GM19351 (cell line): ENCODE data around the gene AOPEP.

Source experiments
- ATAC-seq: cut with Tn5 transposase; IDR thresholded peaks from one replicate; pipeline ENCODE4 v1.9.1; 2021; ENCODE audit warnings: mild to moderate bottlenecking, moderate library complexity; ENCODE audit not compliant: unreplicated experiment

Gene AOPEP

DNA sequence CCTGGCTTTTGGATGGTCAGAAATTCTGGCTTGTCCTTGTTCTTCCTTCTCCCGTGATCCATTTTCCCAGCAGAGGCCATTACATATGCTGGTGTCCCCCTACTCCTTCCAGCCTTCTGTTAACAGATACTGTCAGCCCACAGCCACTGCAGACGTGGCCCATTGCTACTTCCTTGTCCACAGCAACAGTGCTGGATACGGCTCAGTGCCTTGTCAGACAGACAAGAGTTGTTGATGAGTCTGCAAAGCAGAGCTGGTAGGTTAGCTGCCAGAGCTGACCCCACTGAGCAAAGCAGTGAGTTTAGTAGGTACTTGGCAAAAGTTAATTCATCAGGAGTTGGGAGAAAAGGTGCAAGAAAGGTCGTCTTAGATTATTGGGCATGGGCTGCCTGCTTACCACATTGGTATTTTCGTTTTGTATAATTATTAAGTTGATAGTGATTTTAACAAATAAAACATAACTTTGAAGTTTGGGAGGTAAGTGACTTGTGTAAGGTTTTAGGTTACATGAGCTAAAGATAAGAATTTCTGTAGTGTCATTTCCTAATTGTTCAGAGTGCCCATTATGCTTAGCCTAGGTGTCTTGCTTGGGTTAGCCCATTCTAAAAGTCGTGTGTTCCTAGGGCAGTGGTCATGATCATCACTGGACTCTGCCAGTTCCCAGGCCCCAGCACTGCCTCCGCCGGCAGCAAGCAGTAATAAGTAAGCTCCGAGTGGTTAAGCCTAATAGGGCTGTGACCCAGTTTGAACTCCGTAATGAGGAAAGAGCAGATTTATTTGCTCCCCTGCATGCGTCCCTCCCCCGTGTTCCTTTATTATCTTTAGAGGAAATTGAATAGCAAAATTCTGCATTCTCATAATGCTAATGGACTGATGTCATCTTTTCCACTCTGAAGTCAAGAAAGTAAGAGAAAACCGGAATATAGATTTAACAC is 299.0 kb downstream of the AOPEP start:
- ATAC-seq, result no peak

DNA sequence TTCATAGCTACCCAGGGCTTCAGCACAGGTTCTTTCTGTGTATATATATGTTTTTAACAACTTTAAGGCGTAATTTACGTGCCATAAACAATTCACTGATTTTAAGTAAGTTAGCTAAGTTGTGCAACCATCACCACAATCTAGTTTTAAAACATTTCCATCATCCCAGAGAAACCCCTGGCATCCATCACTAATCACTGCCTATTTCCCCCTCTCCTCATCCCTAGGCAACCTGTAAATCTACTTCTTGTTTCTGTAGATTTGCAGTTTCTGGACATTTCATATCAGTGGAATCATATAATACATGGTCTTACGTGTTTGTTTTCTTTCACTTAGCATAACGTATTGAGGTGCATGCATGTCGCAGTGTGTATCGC is 299.6 kb downstream of the AOPEP start:
- ATAC-seq, result no peak

DNA sequence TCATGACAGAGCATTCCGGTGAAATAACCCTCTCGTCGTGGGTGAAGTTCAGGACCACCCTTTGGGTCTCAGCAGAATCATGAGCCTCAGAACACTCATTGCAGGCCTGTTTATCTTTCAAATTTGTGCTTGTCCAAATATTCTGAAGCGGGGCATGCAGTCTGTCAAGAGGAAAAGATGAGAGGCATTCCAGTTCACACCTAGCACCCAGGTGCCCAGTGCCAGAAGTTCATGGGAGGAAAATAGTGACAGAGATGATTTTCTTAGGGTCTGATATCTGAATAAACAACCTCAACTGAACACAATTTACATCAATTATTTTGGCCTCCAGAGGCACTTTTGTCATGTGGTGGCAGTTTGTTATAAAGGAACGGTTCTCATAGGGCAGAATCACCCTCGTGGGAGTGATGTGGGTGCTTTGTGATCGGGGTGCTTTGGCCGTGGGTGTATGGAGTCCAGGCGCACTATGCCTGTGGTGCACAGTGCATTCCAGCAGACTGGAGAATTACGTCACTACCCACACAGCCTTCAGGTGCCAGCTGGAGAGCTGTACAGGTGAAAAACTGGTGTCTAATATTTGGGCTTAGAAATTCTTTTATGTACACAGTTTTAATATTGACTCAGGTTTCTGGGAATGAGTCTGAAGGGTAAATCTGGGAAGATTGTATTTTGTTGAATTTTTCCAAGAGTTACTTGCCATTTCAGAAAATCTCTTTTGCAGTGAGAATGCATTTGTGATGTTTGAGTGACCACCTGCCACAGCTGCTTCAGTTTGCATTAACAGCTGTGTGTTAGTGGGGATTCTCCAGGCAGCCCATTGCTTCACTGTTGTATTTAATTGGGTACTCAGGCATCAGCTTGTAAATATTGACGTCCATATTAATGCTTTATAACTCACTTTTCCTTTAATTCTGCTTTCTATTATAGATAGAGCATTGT is 301.7 kb downstream of the AOPEP start:
- no peak for ATAC-seq

DNA sequence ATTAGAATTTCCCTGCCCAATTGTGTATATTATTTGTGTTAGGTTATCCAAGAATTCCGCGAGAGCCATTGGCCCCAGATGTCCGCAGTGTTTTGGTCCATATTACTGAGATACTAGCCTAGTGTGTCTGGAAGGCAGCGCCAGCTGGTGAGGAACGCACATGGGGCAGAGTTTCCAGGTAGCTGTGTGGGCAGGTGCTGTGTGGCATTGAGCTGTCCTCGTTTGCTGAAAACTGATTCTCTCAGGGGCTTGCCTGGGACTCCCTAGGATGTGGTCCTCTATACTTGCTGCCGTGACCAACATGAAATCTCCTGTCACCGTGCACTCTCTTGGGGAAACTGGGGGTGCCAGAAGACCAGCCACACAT is 302.3 kb downstream of the AOPEP start:
- no peak for ATAC-seq

DNA sequence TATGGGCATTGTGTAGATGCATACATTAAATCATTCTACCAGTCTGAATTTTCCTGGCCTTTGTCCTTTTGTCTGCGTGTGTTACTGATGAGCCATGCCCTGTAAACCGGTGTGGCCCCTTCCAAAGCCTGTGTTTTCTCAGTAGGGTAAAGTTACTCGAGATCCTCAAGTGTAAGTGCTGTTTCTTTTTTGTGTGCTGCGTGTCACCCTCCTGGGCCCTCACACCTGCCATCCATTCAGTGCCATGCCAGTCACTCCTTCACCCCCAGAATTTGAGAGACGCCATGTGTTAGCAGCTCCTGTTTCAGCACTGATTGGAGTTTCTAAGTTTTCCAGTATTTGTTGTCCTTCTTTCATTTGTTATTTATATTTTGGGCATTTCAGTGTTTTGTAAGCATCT is 302.8 kb downstream of the AOPEP start:
- ATAC-seq, result no peak

DNA sequence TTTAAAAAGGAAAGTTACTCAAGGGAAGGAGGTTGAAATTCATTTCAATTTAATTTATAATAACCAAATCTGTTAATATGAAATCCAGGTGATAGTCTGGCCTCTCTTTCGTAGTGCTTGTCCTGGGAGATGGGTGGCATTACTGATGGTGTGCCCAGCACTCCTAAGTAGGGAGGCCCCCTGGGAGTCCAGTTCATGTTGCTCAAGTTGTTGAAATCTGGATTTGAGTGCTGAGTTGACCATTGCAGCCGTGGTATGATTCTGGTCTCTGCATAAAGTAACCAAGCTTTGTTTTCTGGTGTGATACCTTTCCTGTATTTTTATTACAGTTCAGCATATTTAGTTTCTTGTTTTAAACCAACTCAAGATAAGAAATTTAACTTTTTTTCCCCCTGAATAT is 303.2 kb downstream of the AOPEP start:
- ATAC-seq, result no peak

DNA sequence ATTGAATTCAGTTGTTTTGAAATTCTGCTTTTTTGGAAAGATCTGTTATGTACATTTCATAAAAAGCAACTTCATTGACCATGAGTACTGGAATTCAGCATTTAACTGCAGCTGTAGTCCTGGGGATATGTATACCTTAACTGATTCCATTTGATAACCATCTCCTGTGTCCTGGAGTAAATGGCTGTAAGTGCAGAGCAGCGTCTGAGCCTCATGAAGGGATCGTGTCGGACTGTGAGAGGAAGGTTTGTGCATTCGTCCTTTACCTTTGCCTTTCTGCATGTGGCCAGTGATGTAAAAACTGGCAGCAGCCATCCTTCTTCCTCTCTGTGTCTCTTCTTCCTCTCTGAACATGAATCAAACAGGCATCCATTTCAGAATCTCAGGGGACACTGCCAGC is 303.8 kb downstream of the AOPEP start:
- ATAC-seq, result no peak

DNA sequence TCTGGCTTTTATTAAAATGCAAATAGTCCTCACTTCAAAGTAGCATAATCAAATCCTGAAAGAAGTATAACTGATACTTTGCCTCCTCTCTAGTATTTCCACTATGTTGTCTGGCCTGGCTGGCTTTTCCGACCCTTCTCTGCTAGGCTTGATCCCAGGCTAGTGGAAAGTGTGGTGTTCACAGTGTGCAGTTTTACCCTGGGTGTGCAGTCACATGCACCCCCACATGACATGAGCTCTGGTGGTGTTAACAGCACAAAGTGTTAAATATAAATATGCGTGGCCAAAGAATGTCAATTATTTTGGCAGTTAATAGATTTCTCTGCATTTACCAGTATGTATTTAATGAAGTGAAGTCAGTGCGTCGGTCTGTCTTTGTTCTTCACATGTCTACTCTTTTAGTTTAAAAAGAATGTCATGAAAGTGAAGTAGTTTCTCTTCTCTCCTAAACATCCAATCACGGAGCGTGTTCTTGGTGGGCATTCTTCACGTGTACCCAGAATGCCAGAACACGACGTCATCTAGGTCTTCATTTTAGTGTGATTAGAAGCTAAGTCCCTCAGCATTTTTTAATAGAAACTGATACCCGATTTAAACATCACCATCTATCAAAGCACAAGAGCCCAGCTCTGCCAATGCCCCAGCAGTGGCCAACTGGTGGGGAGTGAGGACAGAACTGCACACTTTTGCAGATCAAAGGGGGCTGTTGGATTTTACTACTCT is 304.6 kb downstream of the AOPEP start:
- ATAC-seq, result no peak

DNA sequence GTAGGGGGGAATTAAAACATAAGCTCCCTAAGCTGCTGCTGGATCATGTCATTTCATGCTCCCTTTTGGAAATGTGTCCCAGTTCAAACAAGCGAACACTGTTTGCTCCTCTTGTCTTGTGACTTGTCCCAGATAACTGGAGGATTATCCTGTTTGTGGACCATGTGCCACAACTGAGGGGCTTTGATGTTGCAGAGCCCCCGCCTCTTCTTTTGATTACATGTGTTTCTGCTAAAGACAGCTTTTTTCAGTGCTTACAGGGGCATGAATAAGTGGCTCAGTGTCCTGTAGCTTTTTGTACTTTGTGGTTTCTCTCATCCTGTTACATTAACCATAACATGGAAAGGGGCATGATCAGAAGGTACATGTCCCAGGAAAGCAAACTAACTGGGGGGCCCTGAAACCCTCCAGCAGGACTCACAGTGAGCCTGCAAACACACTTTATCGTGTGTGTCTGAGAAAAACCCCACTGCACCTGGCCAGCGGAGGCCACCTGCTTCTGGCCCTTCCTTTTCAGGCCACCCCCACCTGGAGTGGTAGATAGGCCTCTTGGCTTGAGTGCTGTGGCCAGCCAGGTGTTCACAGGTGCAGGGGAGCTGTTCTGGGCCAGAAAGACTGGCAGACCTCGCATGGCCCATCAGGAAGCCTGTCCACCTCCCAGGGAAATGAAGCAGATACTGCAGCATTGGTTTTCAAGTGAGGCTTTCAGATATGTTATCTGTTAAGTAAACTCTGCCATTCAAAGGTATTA is 305.4 kb downstream of the AOPEP start:
- ATAC-seq, result no peak

DNA sequence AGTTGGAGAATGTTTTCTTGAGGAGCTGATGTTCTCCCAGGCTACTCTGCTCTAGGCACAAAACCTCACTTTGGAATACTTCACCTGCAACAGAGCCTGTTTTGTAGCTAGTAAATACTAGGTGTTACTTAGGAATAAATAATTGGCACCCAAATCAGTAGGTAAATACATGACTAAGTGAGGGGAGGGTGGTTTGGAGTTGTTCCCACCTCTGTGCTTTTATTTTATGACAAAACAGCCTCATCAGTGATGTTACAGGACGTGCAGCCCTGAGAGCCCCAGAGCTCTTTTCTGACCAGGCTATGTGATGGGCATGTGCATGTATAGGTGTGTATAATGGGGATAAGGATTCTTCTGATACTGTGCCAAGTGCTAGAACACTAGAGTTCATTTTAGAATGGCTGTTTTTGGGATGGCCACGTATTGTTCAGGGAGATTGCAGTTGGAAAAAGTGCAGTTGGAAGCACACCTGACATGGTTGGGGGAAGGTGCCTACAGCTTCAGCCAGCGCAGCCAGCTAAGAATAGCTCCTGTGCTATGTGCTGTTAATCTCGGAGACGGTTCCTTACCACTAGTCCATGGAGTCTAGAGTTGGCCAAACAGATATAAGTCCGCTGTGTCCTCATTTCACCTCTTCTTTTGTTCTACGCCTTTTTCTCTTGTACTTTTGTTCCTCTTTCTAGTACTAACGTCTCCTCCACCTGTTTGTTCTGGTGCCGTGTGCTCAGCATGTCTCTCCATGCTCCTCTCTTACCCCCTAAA is 306.3 kb downstream of the AOPEP start:
- ATAC-seq, result no peak

DNA sequence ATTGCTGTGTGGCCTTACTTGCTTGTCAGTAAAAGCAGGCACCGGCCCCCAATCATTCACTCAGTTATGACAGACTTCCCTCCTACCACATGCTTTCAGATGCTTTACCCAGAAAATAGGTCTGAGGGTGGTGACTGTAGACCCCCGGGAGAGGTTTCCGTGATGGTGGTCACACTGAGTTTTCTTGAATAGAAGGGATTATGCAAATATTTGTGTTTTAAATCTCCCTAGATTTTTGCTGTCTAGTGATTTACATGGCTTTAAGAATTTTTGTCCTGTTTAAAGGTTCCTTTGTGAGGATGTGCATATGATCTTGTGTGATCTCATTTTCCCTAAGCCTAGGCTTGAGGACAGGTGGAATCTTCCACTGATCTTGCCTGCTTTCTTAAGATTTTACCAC is 309.3 kb downstream of the AOPEP start:
- no peak for ATAC-seq

DNA sequence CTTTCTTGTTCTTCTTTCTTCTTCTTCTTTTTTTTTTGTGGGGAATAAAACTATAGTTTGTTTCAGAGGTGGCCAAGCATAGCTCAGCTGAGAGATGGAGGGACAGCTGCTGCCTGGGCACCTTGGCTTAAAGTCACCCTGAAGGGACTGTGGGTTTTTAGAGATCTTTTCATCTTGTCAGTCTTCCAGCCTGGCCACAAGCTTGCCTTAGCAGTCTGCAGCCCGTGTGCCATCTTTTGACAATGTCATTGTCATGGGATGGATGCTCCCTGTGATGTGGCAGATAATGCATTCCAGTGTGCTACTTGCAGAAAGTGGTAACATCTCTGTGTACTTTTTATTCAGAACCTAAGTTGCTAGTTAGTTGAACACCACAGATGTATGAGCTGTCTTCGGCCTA is 310.2 kb downstream of the AOPEP start:
- ATAC-seq, result no peak

DNA sequence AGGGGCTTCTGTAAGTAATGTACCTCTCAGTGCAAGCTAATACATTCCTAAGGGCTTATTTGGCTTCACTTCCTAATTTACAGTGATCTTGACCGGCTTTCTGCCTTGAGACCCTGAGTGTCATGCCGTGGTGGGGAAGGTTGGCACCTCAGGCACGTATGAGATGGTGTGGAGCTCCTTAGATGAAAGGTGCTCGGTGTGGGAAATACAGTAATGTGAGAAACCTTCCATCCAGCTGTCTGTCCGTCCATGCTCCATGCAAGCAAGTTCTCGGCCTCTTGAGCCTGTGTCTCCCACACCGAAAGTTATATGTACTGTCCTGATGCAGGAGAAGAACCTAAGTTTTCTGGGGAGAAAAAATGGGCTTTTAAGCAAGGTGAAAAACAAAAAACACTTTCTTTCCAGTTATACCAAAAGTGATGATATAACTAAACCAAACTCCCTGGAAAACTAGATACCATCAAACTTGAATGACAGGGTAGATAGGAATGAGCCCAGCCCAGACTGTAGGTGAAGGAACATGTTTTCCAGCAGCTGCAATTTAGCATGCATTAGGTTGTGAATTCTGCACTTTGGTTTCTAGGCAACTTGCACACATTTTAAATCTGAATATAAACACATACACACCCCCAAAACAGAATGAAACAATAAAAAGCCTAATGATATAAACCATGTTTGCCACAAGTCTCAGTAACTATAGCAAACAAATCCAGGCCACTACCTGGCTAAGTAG is 311.5 kb downstream of the AOPEP start:
- ATAC-seq, result no peak

DNA sequence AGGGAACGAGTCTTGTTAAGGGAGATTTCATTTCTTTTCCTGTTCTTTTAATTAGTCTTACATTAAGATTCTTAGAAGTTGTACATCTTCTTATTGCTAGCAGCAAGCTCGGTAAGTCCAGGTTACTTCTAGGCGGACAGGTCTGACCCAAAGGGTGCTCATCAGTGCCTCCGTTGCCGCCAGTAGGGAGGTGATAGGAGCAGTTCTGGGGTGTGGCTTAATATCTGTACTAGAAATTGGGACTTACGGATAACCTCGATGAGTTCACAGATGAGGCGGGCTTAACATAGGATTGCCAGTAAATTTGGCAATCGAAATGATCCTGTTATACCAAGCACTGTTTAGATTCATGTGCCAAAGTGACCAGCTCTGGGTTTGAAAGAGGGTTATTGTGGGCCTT is 312.2 kb downstream of the AOPEP start:
- ATAC-seq, result no peak

DNA sequence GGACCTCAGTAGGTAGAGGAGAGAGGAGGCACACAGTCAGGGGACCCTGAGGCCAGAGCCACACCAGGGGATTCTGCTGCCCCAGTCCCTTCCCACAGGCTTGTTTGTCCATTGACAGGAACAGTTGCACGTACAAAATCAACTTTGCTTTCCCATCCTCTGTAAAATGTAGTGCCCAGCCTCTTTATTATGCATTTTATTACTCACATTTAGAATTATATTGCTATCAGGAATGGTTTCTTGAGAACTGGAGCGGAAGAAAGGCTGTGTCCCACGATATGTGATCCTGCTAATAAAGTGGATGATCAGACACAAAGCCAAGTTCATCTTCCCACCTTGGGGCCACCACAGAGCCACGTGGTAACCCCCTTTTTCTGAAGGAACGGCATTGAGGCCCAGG is 313.6 kb downstream of the AOPEP start:
- no peak for ATAC-seq

DNA sequence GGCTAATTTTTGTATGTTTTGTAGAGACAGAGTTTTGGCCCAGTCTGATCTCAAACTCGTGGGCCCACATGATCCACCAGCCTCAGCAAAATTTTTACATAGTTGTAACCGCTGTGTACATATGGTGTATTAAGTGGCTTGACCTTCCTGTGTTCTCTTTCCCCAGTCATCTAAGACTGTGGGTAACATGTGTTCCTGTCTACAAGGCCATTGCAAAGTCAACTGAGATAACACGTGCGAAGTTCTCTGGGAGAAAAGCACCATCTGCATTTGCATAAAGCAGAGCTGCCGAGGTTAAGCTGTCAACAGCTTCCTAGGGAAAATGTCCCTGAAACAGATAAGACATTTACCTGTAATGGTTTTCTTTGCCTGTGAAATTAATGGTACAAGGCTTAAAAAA is 317.3 kb downstream of the AOPEP start:
- no peak for ATAC-seq

DNA sequence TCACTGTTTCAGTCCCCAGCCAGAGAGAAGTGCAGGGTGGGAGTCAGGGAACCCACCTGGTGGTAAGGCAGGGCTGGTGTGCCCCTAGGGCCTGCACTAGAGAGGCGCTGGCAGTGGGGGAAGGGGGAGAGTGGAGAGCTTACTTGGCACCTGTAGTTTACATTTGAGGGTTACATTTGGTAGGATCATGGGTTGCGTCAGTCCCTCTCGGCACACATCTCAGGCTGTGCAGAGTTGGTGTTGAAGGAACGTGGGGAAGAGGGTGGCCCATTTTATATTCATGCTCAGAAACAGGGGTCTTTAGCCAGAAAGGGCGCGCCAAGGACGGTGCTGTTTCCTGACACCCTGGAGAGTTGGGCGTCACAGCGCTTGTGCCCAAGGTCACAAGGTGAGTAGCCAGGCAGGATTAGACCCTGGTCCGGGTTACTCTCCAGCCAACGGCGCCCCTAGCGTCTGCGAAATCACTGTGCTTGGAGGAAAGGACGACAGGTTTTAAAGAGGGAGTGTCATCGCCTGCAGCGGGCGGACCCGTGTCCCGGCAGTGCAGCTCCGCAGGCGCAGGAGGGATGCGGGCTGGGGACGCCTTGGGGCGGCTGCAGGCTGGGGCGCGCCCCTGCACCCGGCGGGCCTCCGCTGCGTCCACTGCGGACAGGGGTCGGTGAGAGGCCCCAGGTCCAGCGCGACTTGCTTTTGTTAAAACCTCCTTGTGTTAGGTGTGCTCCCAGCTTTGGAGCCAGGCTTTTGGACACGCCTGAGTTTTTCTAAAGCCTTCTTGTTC is 318.4 kb downstream of the AOPEP start:
- ATAC-seq, result no peak

DNA sequence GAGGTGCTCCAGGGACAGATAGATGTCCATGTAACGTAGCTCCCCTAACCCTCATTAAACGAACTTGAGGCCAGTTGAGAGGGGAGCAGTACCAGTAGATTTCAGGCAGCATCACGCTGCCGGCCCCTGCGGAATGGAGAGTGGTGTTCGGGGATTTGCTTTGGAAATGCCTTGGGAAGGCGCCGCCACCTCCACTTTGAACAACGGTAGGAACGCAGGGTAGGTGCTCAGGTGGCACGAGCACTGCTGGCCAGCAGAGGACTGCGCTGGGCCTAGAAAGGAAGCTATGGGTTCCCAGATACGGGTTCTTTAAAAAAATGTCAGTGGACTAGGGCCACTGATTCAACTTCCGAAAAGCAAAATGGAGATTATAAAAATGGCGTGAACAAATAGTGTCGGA is 319.3 kb downstream of the AOPEP start:
- ATAC-seq, result no peak
